Parathyroid adenoma (tissue), 2 donors: ENCODE measurements around the gene COL6A3.

ENCODE experiments used
- H2AFZ ChIP-seq: fragments of 300-600 bp; sonication (generic); one replicate; pipeline ENCODE4 v1.7.0; 2017; ENCODE audit warnings: antibody characterized with exemption, mild to moderate bottlenecking
- H3K27ac ChIP-seq: fragments of 300-600 bp; sonication (generic); one replicate; pipeline ENCODE4 v1.7.0; 2017
- H3K27me3 ChIP-seq: fragments of 300-600 bp; sonication (generic); one replicate; pipeline ENCODE4 v1.7.0; 2017; ENCODE audit warnings: low read length; ENCODE audit not compliant: control insufficient read depth, insufficient read depth
- H3K36me3 ChIP-seq: fragments of 300-600 bp; sonication (generic); one replicate; pipeline ENCODE4 v1.7.0; 2017; ENCODE audit warnings: low read length; ENCODE audit not compliant: control insufficient read depth, insufficient read depth
- H3K4me1 ChIP-seq: fragments of 300-600 bp; sonication (generic); one replicate; pipeline ENCODE4 v1.7.0; 2017; ENCODE audit warnings: control low read depth
- H3K4me2 ChIP-seq: fragments of 300-600 bp; sonication (generic); one replicate; pipeline ENCODE4 v1.7.0; 2017; ENCODE audit warnings: low read length
- H3K4me3 ChIP-seq: fragments of 300-600 bp; sonication (generic); one replicate; pipeline ENCODE4 v1.7.0; 2017; ENCODE audit warnings: low read depth, low read length
- H3K79me2 ChIP-seq: fragments of 300-600 bp; sonication (generic); one replicate; pipeline ENCODE4 v1.7.0; 2017; ENCODE audit warnings: control low read depth
- H3K9ac ChIP-seq: fragments of 300-600 bp; sonication (generic); one replicate; pipeline ENCODE4 v1.7.0; 2017; ENCODE audit warnings: mild to moderate bottlenecking
- H3K9me3 ChIP-seq: fragments of 300-600 bp; sonication (generic); one replicate; pipeline ENCODE4 v1.7.0; 2017; ENCODE audit warnings: low read length; ENCODE audit not compliant: control insufficient read depth
- TF ChIP-seq, protein P1 (sequence below): fragments of 300-600 bp; sonication (generic); IDR thresholded peaks from one replicate; pipeline ENCODE4 v1.7.0; 2017; ENCODE audit warnings: antibody characterized with exemption, mild to moderate bottlenecking
- donor health status: primary hyperparathyroidism.

Gene COL6A3

DNA sequence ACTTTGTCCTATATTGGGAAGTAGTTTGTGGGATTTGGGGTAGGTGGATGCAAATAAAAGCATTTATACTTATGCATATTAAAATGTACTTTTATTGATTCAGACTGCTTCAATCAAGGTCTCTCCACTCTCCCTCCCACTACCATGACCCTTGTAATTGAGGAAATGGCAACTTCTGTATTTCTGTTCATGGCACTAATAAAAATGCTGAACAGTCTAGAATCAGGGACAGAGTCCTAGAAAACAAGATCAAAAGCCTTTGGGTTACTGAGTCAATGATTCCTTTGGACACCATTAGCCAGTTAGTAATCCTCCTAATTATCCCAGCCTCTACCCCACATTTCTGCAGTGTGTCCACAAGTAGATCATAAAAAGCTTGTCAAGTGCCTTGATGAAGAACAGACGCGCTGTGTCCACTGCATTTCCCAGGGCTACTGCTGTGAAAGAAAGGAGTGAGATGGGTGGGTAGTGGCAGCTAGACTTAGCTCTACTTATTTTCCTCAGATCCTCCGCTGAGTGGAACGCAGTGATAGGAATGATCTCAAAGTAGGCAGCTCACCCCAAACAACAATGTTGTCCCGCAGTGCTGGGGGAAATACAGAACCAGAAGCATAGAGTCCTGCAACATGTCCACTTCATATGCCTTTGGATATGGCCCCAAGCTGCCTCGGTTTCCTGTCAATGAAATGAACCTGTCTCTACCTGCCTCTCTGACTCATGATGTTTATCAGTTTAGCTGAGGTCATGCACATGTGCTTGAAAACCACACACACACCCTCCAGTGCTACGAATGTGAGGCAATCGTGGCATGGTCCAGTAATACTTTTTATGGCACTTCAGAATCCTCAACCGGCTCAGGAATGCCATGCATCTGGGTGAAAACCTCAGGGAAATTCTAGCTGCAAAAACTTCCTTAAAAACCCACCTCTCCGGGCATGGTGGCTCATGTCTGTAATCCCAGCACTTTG lies 115.5 kb downstream of the COL6A3 start:
- TF ChIP-seq, protein P1, sequence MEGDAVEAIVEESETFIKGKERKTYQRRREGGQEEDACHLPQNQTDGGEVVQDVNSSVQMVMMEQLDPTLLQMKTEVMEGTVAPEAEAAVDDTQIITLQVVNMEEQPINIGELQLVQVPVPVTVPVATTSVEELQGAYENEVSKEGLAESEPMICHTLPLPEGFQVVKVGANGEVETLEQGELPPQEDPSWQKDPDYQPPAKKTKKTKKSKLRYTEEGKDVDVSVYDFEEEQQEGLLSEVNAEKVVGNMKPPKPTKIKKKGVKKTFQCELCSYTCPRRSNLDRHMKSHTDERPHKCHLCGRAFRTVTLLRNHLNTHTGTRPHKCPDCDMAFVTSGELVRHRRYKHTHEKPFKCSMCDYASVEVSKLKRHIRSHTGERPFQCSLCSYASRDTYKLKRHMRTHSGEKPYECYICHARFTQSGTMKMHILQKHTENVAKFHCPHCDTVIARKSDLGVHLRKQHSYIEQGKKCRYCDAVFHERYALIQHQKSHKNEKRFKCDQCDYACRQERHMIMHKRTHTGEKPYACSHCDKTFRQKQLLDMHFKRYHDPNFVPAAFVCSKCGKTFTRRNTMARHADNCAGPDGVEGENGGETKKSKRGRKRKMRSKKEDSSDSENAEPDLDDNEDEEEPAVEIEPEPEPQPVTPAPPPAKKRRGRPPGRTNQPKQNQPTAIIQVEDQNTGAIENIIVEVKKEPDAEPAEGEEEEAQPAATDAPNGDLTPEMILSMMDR: no peak
- Histone ChIP-seq H3K4me2 (no peak overlapping the region), H3K27ac (no peak overlapping the region), H3K4me1 (no peaks in the 10 kb centered on the region), H3K4me3 (no peak overlapping the region), H2AFZ (no peak overlapping the region), H3K36me3 (no peaks in the 10 kb centered on the region), H3K27me3 (no peaks in the 10 kb centered on the region), H3K9ac (no peak overlapping the region), H3K79me2 (no peaks in the 10 kb centered on the region), H3K9me3 (no peaks in the 10 kb centered on the region)

DNA sequence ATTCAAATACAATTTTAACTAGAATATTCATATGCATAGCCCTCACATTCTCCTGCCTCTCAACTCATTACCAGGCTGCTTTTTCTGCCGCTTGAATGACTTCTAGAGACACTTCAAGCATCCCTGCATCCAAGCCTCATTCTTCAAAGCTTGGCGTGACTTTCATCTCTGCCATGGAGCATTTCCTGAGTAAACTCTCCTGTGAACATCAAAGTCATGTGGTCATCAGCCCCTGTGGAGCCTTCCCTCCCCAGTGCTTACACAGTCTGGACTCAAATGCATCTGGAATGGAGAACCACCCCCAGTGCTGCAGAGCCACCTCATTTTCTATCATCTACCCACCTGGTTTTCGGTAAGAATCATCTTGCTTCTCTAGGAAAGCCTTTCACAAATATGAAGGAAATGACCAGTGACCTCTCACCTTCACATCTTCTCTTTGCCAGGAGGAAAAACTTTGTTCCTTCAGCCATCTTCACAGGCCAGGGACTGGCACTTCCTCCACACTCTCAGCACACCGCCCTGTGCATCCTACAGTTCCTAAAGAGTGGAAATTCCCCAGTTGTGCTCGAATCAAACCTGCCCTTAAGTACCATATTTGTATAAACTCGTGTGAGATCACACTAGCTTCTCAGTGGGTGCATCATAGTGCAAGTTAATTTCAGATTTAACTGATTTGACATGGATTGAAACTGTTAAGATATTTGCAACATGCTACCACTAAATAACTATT lies 116.4 kb downstream of the COL6A3 start:
- Histone ChIP-seq H3K9ac (no peak overlapping the region), H3K79me2 (no peaks in the 10 kb centered on the region), H3K27ac (no peak overlapping the region), H3K27me3 (no peaks in the 10 kb centered on the region), H3K9me3 (no peaks in the 10 kb centered on the region), H3K4me1 (no peaks in the 10 kb centered on the region), H3K36me3 (no peaks in the 10 kb centered on the region), H3K4me3 (no peak overlapping the region), H2AFZ (no peak overlapping the region), H3K4me2 (no peak overlapping the region)
- TF ChIP-seq, protein P1: no peak

DNA sequence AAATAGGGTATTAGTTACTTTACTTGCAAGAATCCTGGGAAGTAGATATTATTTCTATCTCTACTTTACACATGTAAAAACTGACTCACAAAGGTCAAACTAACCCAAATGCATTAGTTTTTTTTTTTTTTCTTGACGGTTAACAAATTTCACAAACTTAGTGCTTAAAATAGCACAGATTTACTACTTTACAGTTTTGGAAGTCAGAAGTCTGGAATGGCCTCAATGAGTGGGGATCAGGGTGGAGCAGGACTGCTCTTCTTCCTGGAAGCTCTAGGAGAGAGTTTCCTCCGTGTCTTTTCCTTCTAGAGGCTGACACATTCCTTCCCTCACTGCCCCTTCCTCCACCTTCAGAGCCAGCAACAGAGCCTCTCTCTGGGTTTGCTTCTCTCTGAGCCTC lies 117.2 kb downstream of the COL6A3 start:
- Histone ChIP-seq H3K4me3 (no peak overlapping the region), H3K79me2 (no peaks in the 10 kb centered on the region), H2AFZ (no peak overlapping the region), H3K4me2 (no peak overlapping the region), H3K36me3 (no peaks in the 10 kb centered on the region), H3K4me1 (no peaks in the 10 kb centered on the region), H3K9me3 (no peaks in the 10 kb centered on the region), H3K27me3 (no peaks in the 10 kb centered on the region), H3K9ac (no peak overlapping the region), H3K27ac (no peak overlapping the region)
- TF ChIP-seq, protein P1: no peak

DNA sequence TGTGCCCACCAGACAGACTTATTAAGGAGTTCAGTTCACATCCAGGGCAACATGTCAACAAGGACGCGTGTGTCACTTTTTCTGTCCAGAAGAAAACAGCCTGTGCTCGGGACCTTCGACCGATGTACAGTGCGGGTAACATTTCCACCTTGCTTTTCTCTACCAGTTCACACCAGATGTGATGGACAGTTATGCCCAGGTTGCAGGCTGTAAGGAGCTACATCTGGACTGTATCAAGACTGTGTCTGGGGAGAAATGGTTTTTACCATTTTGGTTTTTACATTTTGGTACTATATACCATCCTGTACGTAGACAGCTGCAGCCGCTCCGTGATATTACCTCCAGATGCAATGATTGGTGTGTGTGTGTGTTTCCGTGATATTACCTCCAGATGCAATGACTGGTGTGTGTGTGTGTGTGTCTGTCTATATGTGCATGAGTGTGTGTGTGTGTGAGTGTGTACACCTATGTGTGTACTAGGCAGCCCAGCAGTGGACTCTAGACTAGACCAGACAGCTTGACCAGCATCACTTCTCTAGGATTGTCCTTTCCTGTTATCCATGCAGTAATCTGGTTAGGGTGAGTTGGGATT lies 118.0 kb downstream of the COL6A3 start:
- H3K27me3 ChIP-seq: no peaks in the 10 kb centered on the region
- H3K36me3 ChIP-seq: no peaks in the 10 kb centered on the region
- no peaks in the 10 kb centered on the region for H3K9me3 ChIP-seq
- no peak overlapping the region for H3K9ac ChIP-seq
- TF ChIP-seq, protein P1: no peak
- H3K79me2 ChIP-seq: no peaks in the 10 kb centered on the region
- no peak overlapping the region for H3K4me2 ChIP-seq
- H3K4me3 ChIP-seq: no peak overlapping the region
- H2AFZ ChIP-seq: no peak overlapping the region
- H3K27ac ChIP-seq: no peak overlapping the region
- H3K4me1 ChIP-seq: peaks cover 2% of the 10 kb centered on the region
